WTC11 (cell line): ENCODE data around the gene COX7C. TPM values are rescaled to one million over a fixed set of nuclear protein-coding genes. Genes with fewer than 3 reads are reported as not detected.
A peak's percentile ranks its signal among the peaks of the same experiment; 100 is the strongest.

ENCODE experiments used
- ATAC-seq: fragments of 200-7000 bp; cut with Tn5 transposase; 2 replicates; pipeline ENCODE4 v1.10.0; 2021; ENCODE audit warnings: mild to moderate bottlenecking, moderate library complexity
- CTCF ChIA-PET: fragments of 300-600 bp; sonication (Branson Sonifier 250); formaldehyde crosslinking; loops from one replicate; lab custom pipeline; 2021; ENCODE audit warnings: antibody characterized with exemption; lab: Charles Lee
- POLR2A ChIA-PET: fragments of 350-600 bp; sonication (Branson Sonifier 250); formaldehyde crosslinking; loops from one replicate; lab custom pipeline; 2021; ENCODE audit warnings: antibody characterized with exemption; lab: Charles Lee
- DNase-seq: peaks from one replicate; pipeline ENCODE4 v3.0.0; 2021; ENCODE audit warnings: low spot score
- H3K27ac Mint-ChIP-seq: 2 replicates; pipeline ENCODE4 v1.8.0; 2021; ENCODE audit warnings: mixed read lengths
- H3K27me3 Mint-ChIP-seq: 2 replicates; pipeline ENCODE4 v1.8.0; 2021; ENCODE audit warnings: low read depth, mild to moderate bottlenecking, moderate library complexity, mixed read lengths
- H3K36me3 Mint-ChIP-seq: 2 replicates; pipeline ENCODE4 v1.8.0; 2021; ENCODE audit warnings: mixed read lengths
- H3K4me1 Mint-ChIP-seq: 2 replicates; pipeline ENCODE4 v1.8.0; 2022; ENCODE audit warnings: mixed read lengths
- H3K4me3 Mint-ChIP-seq: 2 replicates; pipeline ENCODE4 v1.8.0; 2021; ENCODE audit warnings: mild to moderate bottlenecking, moderate library complexity, mixed read lengths
- H3K9me3 Mint-ChIP-seq: 2 replicates; pipeline ENCODE4 v1.8.0; 2021; ENCODE audit warnings: mixed read lengths
- ARID4B ChIP-seq: sonication (generic); formaldehyde crosslinking; IDR thresholded peaks from 2 replicates; pipeline ENCODE4 v1.8.0; 2023; ENCODE audit warnings: missing genetic modification reagents, mild to moderate bottlenecking, borderline replicate concordance
- ATF2 ChIP-seq: sonication (generic); formaldehyde crosslinking; IDR thresholded peaks from 2 replicates; pipeline ENCODE4 v1.8.1; 2022; ENCODE audit warnings: low read depth, missing genetic modification reagents, borderline replicate concordance
- CBFB ChIP-seq: sonication (generic); formaldehyde crosslinking; IDR thresholded peaks from 2 replicates; pipeline ENCODE4 v1.8.1; 2022; ENCODE audit warnings: mild to moderate bottlenecking, low read depth, missing genetic modification reagents
- FOXK1 ChIP-seq: sonication (generic); formaldehyde crosslinking; IDR thresholded peaks from 2 replicates; pipeline ENCODE4 v1.8.0; 2022; ENCODE audit warnings: mild to moderate bottlenecking, moderate library complexity, missing genetic modification reagents
- IRF2 ChIP-seq: sonication (generic); formaldehyde crosslinking; IDR thresholded peaks from 2 replicates; pipeline ENCODE4 v1.8.0; 2022; ENCODE audit warnings: low read depth, missing genetic modification reagents, borderline replicate concordance
- PRDM15 ChIP-seq: sonication (generic); formaldehyde crosslinking; IDR thresholded peaks from 2 replicates; pipeline ENCODE4 v1.8.0; 2022; ENCODE audit warnings: missing genetic modification reagents
- PREB ChIP-seq: sonication (generic); formaldehyde crosslinking; IDR thresholded peaks from 2 replicates; pipeline ENCODE4 v1.8.1; 2022; ENCODE audit warnings: mild to moderate bottlenecking, missing genetic modification reagents, moderate library complexity, borderline replicate concordance
- RELA ChIP-seq: sonication (generic); formaldehyde crosslinking; IDR thresholded peaks from 2 replicates; pipeline ENCODE4 v1.8.1; 2022; ENCODE audit warnings: missing genetic modification reagents, mild to moderate bottlenecking, borderline replicate concordance
- TEAD4 ChIP-seq: sonication (generic); formaldehyde crosslinking; IDR thresholded peaks from 2 replicates; pipeline ENCODE4 v1.8.0; 2022; ENCODE audit warnings: mild to moderate bottlenecking, missing genetic modification reagents
- ZNF416 ChIP-seq: fragments of 250-450 bp; sonication (Bioruptor Pico); IDR thresholded peaks from 2 replicates; pipeline ENCODE4 v1.9.0; 2021; ENCODE audit warnings: mild to moderate bottlenecking, inconsistent platforms
- ZNF423 ChIP-seq: fragments of 250-450 bp; sonication (Bioruptor Pico); IDR thresholded peaks from 2 replicates; pipeline ENCODE4 v2.1.2; 2022; ENCODE audit warnings: mild to moderate bottlenecking, moderate library complexity
- ZNF512 ChIP-seq: sonication (generic); formaldehyde crosslinking; IDR thresholded peaks from 2 replicates; pipeline ENCODE4 v1.8.1; 2022; ENCODE audit warnings: missing genetic modification reagents, borderline replicate concordance
- ZNF532 ChIP-seq: fragments of 250-450 bp; sonication (Bioruptor Pico); IDR thresholded peaks from 2 replicates; pipeline ENCODE4 v1.9.0; 2021; ENCODE audit warnings: mild to moderate bottlenecking, borderline replicate concordance
- total RNA-seq: library from RNA; stranded (reverse); gene quantifications from 3 replicates; pipeline ENCODE4 v1.2.3, GENCODE V29; 2021

The COX7C gene
- total RNA-seq, 1 experiment from 2014 or later = 858 TPM

GRCh38 chr5:86617309-86617755 is 409 bp upstream of the COX7C start (continued):
- no peak for TF ChIP-seq RELA (CRISPR knock-in tag)
- TF ChIP-seq CBFB (CRISPR knock-in tag) = no peak
- TF ChIP-seq FOXK1 (CRISPR knock-in tag) = no peak

GRCh38 chr5:86623785-86624483 is 6.2 kb downstream of the COX7C start:
- no peak overlapping the region for H3K4me3 Mint-ChIP-seq

GRCh38 chr5:86625148-86625547 is 7.4 kb downstream of the COX7C start:
- Mint-ChIP-seq H3K4me1 (peaks cover 14% of the 10 kb centered on the region), H3K36me3 (peaks cover 22% of the 10 kb centered on the region), H3K27me3 (no peaks in the 10 kb centered on the region), H3K27ac (no peak overlapping the region), H3K9me3 (no peaks in the 10 kb centered on the region), H3K4me3 (no peak overlapping the region)
- ATAC-seq (no peak), DNase-seq (no peak)
- ChIA-PET POLR2A (no interaction called here), CTCF (no interaction called here)
- no peak for TF ChIP-seq ZNF416 (CRISPR knock-in tag)
- TF ChIP-seq TEAD4 = no peak
- no peak for TF ChIP-seq ARID4B (CRISPR knock-in tag)
- TF ChIP-seq ZNF423 (CRISPR knock-in tag) = no peak
- no peak for TF ChIP-seq PRDM15 (CRISPR knock-in tag)
- no peak for TF ChIP-seq IRF2 (CRISPR knock-in tag)
- no peak for TF ChIP-seq ATF2 (CRISPR knock-in tag)
- TF ChIP-seq ZNF512 (CRISPR knock-in tag) = no peak
- no peak for TF ChIP-seq ZNF532

More at GRCh38 chr5:86623785-86624483, 6.2 kb downstream of the COX7C start:
- Mint-ChIP-seq H3K27ac (peak overlapping the region; percentile 65), H3K27me3 (no peaks in the 10 kb centered on the region), H3K4me1 (peaks cover 18% of the 10 kb centered on the region), H3K9me3 (no peaks in the 10 kb centered on the region), H3K36me3 (peaks cover 34% of the 10 kb centered on the region)
- ChIA-PET CTCF (no interaction called here), POLR2A (interaction anchor here (0.6 to 0.7 kb wide), 2 partner anchors 15 to 29 kb away, joined by 3 to 5 read pairs; no protein-coding TSS in a partner anchor)
- ATAC-seq (peak; percentile 34), DNase-seq (no peak)
- no peak for TF ChIP-seq PREB (CRISPR knock-in tag)
